SK-N-MC (cell line): Measurements from ENCODE around the gene COPS6.

Source experiments
- EZH2 ChIP-seq: fragments of 200-600 bp; sonication (generic); IDR thresholded peaks from one replicate; pipeline ENCODE4 v1.6.1; 2017; ENCODE audit warnings: antibody characterized with exemption
- FOXP2 ChIP-seq: optimal IDR thresholded peaks from 2 replicates; pipeline ENCODE3; 2011; ENCODE audit warnings: mild to moderate bottlenecking, moderate library complexity; ENCODE audit not compliant: insufficient read depth; ENCODE audit errors: extremely low read length, control extremely low read depth
- POLR2AphosphoS5 ChIP-seq: IDR thresholded peaks from 2 replicates; pipeline ENCODE4 v1.6.1; 2012; ENCODE audit warnings: mild to moderate bottlenecking, low read depth, low read length, borderline replicate concordance

DNA sequence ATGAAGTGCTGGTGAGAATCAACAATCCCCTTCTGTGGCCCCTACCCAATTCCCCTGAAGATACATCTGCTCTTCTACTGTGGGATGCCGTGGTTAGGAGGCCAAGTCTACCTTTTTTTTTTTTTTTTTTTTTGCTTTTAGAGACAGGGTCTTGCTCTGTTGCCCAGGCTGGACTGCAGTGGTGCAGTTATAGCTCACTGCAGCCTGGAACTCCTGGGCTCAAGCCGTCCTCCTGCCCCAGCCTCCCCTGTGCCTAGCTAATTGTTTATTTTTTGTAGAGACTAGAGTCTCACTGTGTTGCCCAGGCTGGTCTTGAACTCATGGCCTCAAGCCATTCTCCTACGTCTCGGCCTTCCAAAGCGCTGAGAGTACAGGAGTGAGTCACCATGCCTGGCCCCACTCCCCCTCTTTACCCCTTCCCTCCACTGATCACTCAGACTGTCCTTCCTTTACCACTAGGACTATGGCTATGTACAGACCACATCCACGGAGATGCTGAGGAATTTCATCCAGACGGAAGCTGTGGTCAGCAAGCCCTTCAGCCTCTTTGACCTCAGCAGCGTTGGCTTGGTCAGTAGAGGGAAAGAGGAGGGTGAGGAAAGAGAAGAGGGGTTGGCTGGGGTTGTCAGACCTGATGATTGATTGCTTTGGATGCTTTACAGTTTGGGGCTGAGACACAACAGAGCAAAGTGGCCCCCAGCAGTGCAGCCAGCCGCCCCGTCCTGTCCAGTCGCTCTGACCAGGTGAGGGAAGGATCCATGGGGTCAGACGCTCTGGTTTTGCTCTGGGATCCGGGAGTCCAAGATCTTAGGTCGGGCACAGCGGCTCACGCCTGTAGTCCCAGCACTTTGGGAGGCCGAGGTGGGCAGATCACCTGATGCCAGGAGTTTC is 14.4 kb downstream of the COPS6 start:
- TF ChIP-seq POLR2AphosphoS5 (no peak), EZH2 (no peak), FOXP2 (no peak)
